B cell (primary cell): ENCODE results near the gene USH1C. TPM values are rescaled to one million over a fixed set of nuclear protein-coding genes. Genes with fewer than 3 reads are reported as not detected.

Experiments used
- ATAC-seq: fragments of 200-7000 bp; cut with Tn5 transposase; one replicate; pipeline ENCODE4 v1.10.0; 2021; ENCODE audit warnings: low read depth, mild to moderate bottlenecking, moderate number of reproducible peaks, moderate library complexity
- CTCF ChIA-PET: fragments of 350-600 bp; sonication (Branson Sonifier 250); formaldehyde crosslinking; loops from one replicate; lab custom pipeline; 2021; ENCODE audit warnings: antibody characterized with exemption, inconsistent platforms; lab: Charles Lee
- POLR2A ChIA-PET: fragments of 350-600 bp; sonication (Branson Sonifier 250); formaldehyde crosslinking; loops from one replicate; lab custom pipeline; 2021; ENCODE audit warnings: antibody characterized with exemption; lab: Charles Lee
- DNase-seq: peaks from one replicate; pipeline ENCODE4 v3.0.0; 2013
- H2AFZ ChIP-seq: 2 replicates; pipeline ENCODE4 v1.6.1; 2012; ENCODE audit warnings: mild to moderate bottlenecking, low read depth, low read length; ENCODE audit not compliant: insufficient read depth, poor library complexity, severe bottlenecking
- H3K27ac ChIP-seq, 2 donors: 1 replicate in 1 of 2; 2 replicates in 1 of 2; pipeline ENCODE4 v1.5.1; 2012 to 2013; ENCODE audit warnings: low read length in 2 of 2, mild to moderate bottlenecking in 2 of 2, moderate library complexity in 1 of 2
- H3K27me3 ChIP-seq, 4 experiments: fragments of 200-600 bp in 1 of 4; sonication (generic) in 1 of 4; replicated peaks in 1 of 4; 1 replicate in 2 of 4; 2 replicates in 2 of 4; pipeline versions ENCODE4 v1.6.1 to v1.7.0; 2013 to 2016; ENCODE audit warnings: low read length in 3 of 4, mild to moderate bottlenecking in 2 of 4, mixed read lengths in 1 of 4, moderate library complexity in 1 of 4; ENCODE audit not compliant: insufficient read depth in 4 of 4, control insufficient read depth in 3 of 4; ENCODE audit errors: control extremely low read depth in 1 of 4
- H3K36me3 ChIP-seq, 2 experiments: replicated peaks in 1 of 2; 1 replicate in 1 of 2; 2 replicates in 1 of 2; pipeline versions ENCODE4 v1.6.1 to v1.7.1; 2013; ENCODE audit warnings: low read length in 1 of 2; ENCODE audit not compliant: insufficient read depth in 2 of 2, control insufficient read depth in 1 of 2; ENCODE audit errors: control extremely low read depth in 1 of 2, extremely low read depth in 1 of 2
- H3K4me1 ChIP-seq, 2 donors: fragments of 200-600 bp in 1 of 2; sonication (generic) in 1 of 2; 1 replicate in 1 of 2; 2 replicates in 1 of 2; pipeline versions ENCODE4 v1.5.1 to v1.6.1; 2013 to 2017; ENCODE audit warnings: low read length in 2 of 2; ENCODE audit not compliant: control insufficient read depth in 2 of 2, insufficient read depth in 2 of 2
- H3K4me2 ChIP-seq: replicated peaks from 2 replicates; pipeline ENCODE3; 2012; ENCODE audit warnings: mild to moderate bottlenecking, low read depth, low read length; ENCODE audit not compliant: poor library complexity, severe bottlenecking
- H3K4me3 ChIP-seq, 5 experiments: fragments of 200-600 bp in 1 of 5; sonication (generic) in 1 of 5; 1 replicate in 3 of 5; 2 replicates in 2 of 5; pipeline versions ENCODE4 v1.5.1 to v1.7.0; 2011 to 2016; ENCODE audit warnings: low read length in 4 of 5, mild to moderate bottlenecking in 4 of 5, low read depth in 2 of 5, control low read depth in 1 of 5, moderate library complexity in 1 of 5; ENCODE audit not compliant: insufficient read depth in 1 of 5; ENCODE audit errors: control extremely low read depth in 1 of 5, extremely low read depth in 1 of 5
- H3K79me2 ChIP-seq: fragments of 200-600 bp; sonication (generic); one replicate; pipeline ENCODE4 v1.6.0; 2016; ENCODE audit warnings: low read length; ENCODE audit not compliant: control insufficient read depth, insufficient read depth
- H3K9ac ChIP-seq: fragments of 200-600 bp; sonication (generic); 2 replicates; pipeline ENCODE4 v1.6.1; 2017; ENCODE audit warnings: mild to moderate bottlenecking, low read length, moderate library complexity
- H3K9me3 ChIP-seq, 3 donors: one replicate each; pipeline versions ENCODE4 v1.6.1 to v1.7.1; 2013; ENCODE audit warnings: low read length in 2 of 3; ENCODE audit not compliant: control insufficient read depth in 2 of 3, insufficient read depth in 1 of 3; ENCODE audit errors: control extremely low read depth in 1 of 3
- H4K20me1 ChIP-seq: 2 replicates; pipeline ENCODE4 v1.6.0; 2012; ENCODE audit warnings: mild to moderate bottlenecking, low read length; ENCODE audit not compliant: insufficient read depth, control insufficient read depth, poor library complexity, severe bottlenecking
- H3K27ac Mint-ChIP-seq: one replicate; pipeline ENCODE4 v1.8.0; 2021; ENCODE audit warnings: mixed read lengths
- H3K27me3 Mint-ChIP-seq: one replicate; pipeline ENCODE4 v1.8.0; 2021; ENCODE audit warnings: mixed read lengths
- H3K4me1 Mint-ChIP-seq: one replicate; pipeline ENCODE4 v1.8.0; 2021; ENCODE audit warnings: mixed read lengths
- H3K4me3 Mint-ChIP-seq: one replicate; pipeline ENCODE4 v1.8.0; 2021; ENCODE audit warnings: mixed read lengths
- H3K9me3 Mint-ChIP-seq: one replicate; pipeline ENCODE4 v1.8.0; 2022; ENCODE audit warnings: mixed read lengths; ENCODE audit not compliant: insufficient read depth
- CTCF ChIP-seq: fragments of 200-600 bp; IDR thresholded peaks from one replicate; pipeline ENCODE4 v1.8.0; 2022; ENCODE audit warnings: antibody characterized with exemption, mild to moderate bottlenecking
- EZH2 ChIP-seq: IDR thresholded peaks from 2 replicates; pipeline ENCODE4 v1.6.1; 2012; ENCODE audit warnings: borderline replicate concordance, low read depth, mild to moderate bottlenecking, moderate library complexity, low read length; ENCODE audit not compliant: insufficient read depth, poor library complexity, severe bottlenecking
- WGBS: methylation state at CpG from one replicate; pipeline ENCODE4 v1.1.5; 2013; ENCODE audit warnings: missing lambda C conversion rate; ENCODE audit not compliant: insufficient coverage; 5-methylcytosine and 5-hydroxymethylcytosine counted together
- intact Hi-C: fragments of 100-400 bp; cut with micrococcal nuclease; formaldehyde crosslinking; loops from one replicate; pipeline ENCODE4 v1.10.0; 2022
- polyA plus RNA-seq: library from polyadenylated mRNA; depleted of rRNA; stranded (reverse); fragments of >200 nt; gene quantifications from 2 replicates; pipeline ENCODE4 v1.2.3, GENCODE V29; 2012
- total RNA-seq, 2 donors: library from RNA; stranded (reverse); fragments of 120-200 nt in 1 of 2; gene quantifications; 1 replicate in 1 of 2; 2 replicates in 1 of 2; pipeline versions ENCODE4 v1.2.3 to v1.2.4, GENCODE V29; 2013 to 2022

USH1C gene
- total and polyA plus RNA-seq, 2 donors (not counting 1 experiment from before 2014, with no cell fraction given): not detected

DNA sequence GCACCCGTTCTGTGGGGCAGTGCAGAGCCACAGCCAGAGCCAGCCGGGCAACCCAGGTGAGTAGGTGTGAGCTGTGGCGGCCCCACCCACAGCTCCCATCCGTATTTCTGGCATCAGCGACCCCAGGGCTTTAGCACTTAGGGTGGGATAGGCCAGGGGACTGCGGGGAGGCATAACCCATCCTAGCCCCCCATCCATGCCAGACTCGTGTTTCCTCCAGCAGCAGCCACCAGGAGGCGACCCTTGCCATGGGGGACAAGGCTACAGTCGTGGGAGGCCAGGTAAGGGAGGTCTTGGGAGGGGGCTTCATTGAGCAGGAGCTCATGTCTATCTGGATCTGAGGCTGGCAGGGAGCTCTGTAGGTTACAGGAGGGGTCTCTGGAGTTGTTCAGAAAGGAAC, 3.7 kb upstream of the USH1C start:
- TF ChIP-seq CTCF (no peak), EZH2 (no peak)
- peaks cover 0 to 3% of the 10 kb centered on the region in 2 donors for H3K4me1 ChIP-seq
- H2AFZ ChIP-seq: no peak overlapping the region
- peaks cover 48% of the 10 kb centered on the region for H3K27me3 Mint-ChIP-seq
- no peaks in the 10 kb centered on the region for H3K36me3 ChIP-seq
- no peak overlapping the region for H3K27ac ChIP-seq
- peaks cover 0 to 28% (median 2%) of the 10 kb centered on the region in 4 experiments for H3K27me3 ChIP-seq
- POLR2A ChIA-PET: no interaction called here
- no peaks in the 10 kb centered on the region for H3K79me2 ChIP-seq
- no peak overlapping the region for H3K4me2 ChIP-seq
- H3K9ac ChIP-seq: no peak overlapping the region
- CTCF ChIA-PET: interaction anchor here (0.7 to 1.2 kb wide), 2 partner anchors 164 to 318 kb away, joined by 3 read pairs; no protein-coding TSS in a partner anchor
- WGBS: 61% methylated on average over 4 of the region's 9 CpGs
- H3K9me3 ChIP-seq: no peaks in the 10 kb centered on the region
- no peak overlapping the region for H3K4me3 Mint-ChIP-seq
- intact Hi-C loops: no loop called here
- no peak overlapping the region for H3K27ac Mint-ChIP-seq
- H3K4me1 Mint-ChIP-seq: no peaks in the 10 kb centered on the region
- H3K9me3 Mint-ChIP-seq: no peaks in the 10 kb centered on the region
- DNase-seq (no peak), ATAC-seq (no peak)
- no peaks in the 10 kb centered on the region for H4K20me1 ChIP-seq
- no peak overlapping the region for H3K4me3 ChIP-seq

DNA sequence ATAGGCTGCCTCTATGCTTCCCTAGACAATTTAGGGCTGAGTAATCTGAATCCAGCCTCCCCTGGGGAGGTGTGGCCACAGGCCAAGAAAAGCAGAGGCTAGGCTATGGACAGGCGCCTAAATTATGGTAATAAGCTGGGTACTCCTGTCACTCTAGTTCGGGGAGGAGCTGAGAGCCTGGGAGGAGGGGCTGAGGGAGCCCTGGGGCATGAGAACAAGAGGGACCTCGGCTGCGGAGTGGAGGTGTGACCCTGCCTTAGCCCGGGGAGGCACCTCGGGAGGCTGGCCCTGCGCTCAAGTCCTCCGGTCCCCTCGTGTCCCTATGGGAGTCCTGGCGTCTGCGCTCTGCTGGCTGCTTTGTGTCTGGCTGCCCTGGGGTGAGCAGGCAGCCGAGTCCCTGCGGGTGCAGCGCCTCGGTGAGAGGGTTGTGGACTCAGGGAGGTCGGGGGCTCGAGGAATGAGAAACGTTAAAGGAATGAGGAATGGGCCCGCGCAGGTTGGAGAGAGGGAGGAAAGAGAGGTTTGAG, 2.9 kb upstream of the USH1C start, which contains the start of gene OTOG:
TSS of gene OTOG (plus strand) at position 209 of the 527 bp plus-strand sequence. CDS start at position 323, 114 bp downstream.
- H3K79me2 ChIP-seq: no peaks in the 10 kb centered on the region
- peaks cover 0 to 3% of the 10 kb centered on the region in 2 donors for H3K4me1 ChIP-seq
- H3K27me3 Mint-ChIP-seq: peaks cover 55% of the 10 kb centered on the region
- no peak within 1 kb of the TSS for H3K27ac Mint-ChIP-seq
- no peaks in the 10 kb centered on the region for H3K9me3 Mint-ChIP-seq
- H4K20me1 ChIP-seq: no peaks in the 10 kb centered on the region
- no peak for DNase-seq
- H3K36me3 ChIP-seq: no peaks in the 10 kb centered on the region
- no peak for ATAC-seq
- no peaks in the 10 kb centered on the region for H3K9me3 ChIP-seq
- no peak within 1 kb of the TSS for H2AFZ ChIP-seq
- H3K4me2 ChIP-seq: no peak within 1 kb of the TSS
- peaks cover 0 to 30% (median 2%) of the 10 kb centered on the region in 4 experiments for H3K27me3 ChIP-seq
- intact Hi-C loops: no loop called here
- 19% methylated on average over 20 of the region's 20 CpGs for WGBS
- no peak within 1 kb of the TSS for H3K9ac ChIP-seq
- CTCF ChIA-PET: no interaction called here
- H3K4me3 ChIP-seq: no peak within 1 kb of the TSS
- TF ChIP-seq CTCF: no peak
- TF ChIP-seq EZH2: no peak
- no peak within 1 kb of the TSS for H3K27ac ChIP-seq
- POLR2A ChIA-PET: no interaction called here
- no peaks in the 10 kb centered on the region for H3K4me1 Mint-ChIP-seq
- no peak within 1 kb of the TSS for H3K4me3 Mint-ChIP-seq
